Heart left ventricle (tissue), 16 donors: Measurements from ENCODE around the gene OSER1. TPM values are rescaled to one million over a fixed set of nuclear protein-coding genes. Genes with fewer than 3 reads are reported as not detected.
"Not testable (repeated sequence)": the region's sequence is repeated elsewhere in the genome, so short reads cannot be mapped to it uniquely, and the experiment has no call there.

Experiments used
- ATAC-seq, 4 donors: fragments of 200-7000 bp; cut with Tn5 transposase; one replicate each; pipeline ENCODE4 v1.9.1; 2020 to 2022; ENCODE audit warnings: moderate library complexity in 4 of 4, mild to moderate bottlenecking in 3 of 4, moderate number of reproducible peaks in 1 of 4
- DNase-seq, 5 donors: peaks; one replicate each; pipeline ENCODE4 v3.0.0-alpha.2; 2020
- H3K27ac ChIP-seq, 12 donors: fragments of 200-600 bp; sonication (generic) in 4 of 12; one replicate each; pipeline versions ENCODE4 v1.5.0 to v1.8.0; 2016 to 2022; ENCODE audit warnings: mild to moderate bottlenecking in 2 of 12
- H3K27me3 ChIP-seq, 9 donors: fragments of 200-600 bp; sonication (generic) in 2 of 9; one replicate each; pipeline versions ENCODE4 v1.5.1 to v1.8.0; 2016 to 2022; ENCODE audit warnings: mild to moderate bottlenecking in 3 of 9
- H3K36me3 ChIP-seq, 9 donors: fragments of 200-600 bp; sonication (generic) in 2 of 9; one replicate each; pipeline versions ENCODE4 v1.5.0 to v1.8.0; 2018 to 2022; ENCODE audit warnings: mild to moderate bottlenecking in 2 of 9
- H3K4me1 ChIP-seq, 12 donors: fragments of 200-600 bp; sonication (generic) in 4 of 12; one replicate each; pipeline versions ENCODE4 v1.5.0 to v1.8.0; 2016 to 2022; ENCODE audit warnings: mild to moderate bottlenecking in 3 of 12
- H3K4me3 ChIP-seq, 12 donors: fragments of 200-600 bp; sonication (generic) in 4 of 12; one replicate each; pipeline versions ENCODE4 v1.5.0 to v1.8.0; 2017 to 2022; ENCODE audit warnings: mild to moderate bottlenecking in 9 of 12, moderate library complexity in 4 of 12
- H3K9me3 ChIP-seq, 12 donors: fragments of 200-600 bp; sonication (generic) in 4 of 12; one replicate each; pipeline versions ENCODE4 v1.5.0 to v1.8.0; 2016 to 2022; ENCODE audit warnings: mild to moderate bottlenecking in 1 of 12
- POLR2A ChIP-seq, 2 donors: fragments of 450-650 bp; IDR thresholded peaks; one replicate each; pipeline ENCODE4 v1.6.1; 2017; ENCODE audit warnings: antibody characterized with exemption in 2 of 2, mild to moderate bottlenecking in 2 of 2, moderate library complexity in 2 of 2
- WGBS, 4 donors: extraction: QIAGEN DNeasy Blood & Tissue Kit in 2 of 4; methylation state at CpG; one replicate each; pipeline versions ENCODE4 v1.1.5 to v1.1.7; 2013 to 2018; 5-methylcytosine and 5-hydroxymethylcytosine counted together
- intact Hi-C, 10 donors: fragments of 100-400 bp; cut with DNase I; formaldehyde crosslinking; loops; one replicate each; pipeline versions ENCODE4 v1.11.1 to v1.14.2; 2022
- polyA plus RNA-seq, 2 donors: library from polyadenylated mRNA; stranded (reverse); fragments of 200-250 nt; gene quantifications; one replicate each; pipeline ENCODE4 v1.2.3, GENCODE V29; 2013
- total RNA-seq, 9 donors: library from RNA; depleted of rRNA in 2 of 9; stranded (reverse); fragments of >200 nt in 2 of 9; fragmentation: NEBNext Ultra II Directional in 3 of 9; extraction: Animal tissue kit (Norgen Biotek cat#: 25700) in 3 of 9; gene quantifications; one replicate each; pipeline versions ENCODE4 v1.1.0 to v1.2.4, GENCODE V29; 2016 to 2023
- TF ChIP-seq, protein P1 (sequence below), 12 donors: fragments of 200-600 bp; sonication (generic) in 4 of 12; IDR thresholded peaks; one replicate each; pipeline versions ENCODE4 v1.5.0 to v1.8.0; 2018 to 2022; ENCODE audit warnings: antibody characterized with exemption in 12 of 12, mild to moderate bottlenecking in 5 of 12
- donor health status: ischemic (EF 13 %, LVEDD 7.1; RV severe dilation, severe dysfunction).
- donor health status: healthy with polysubstance abuse.
- donor health status: DM: no; HTN: yes; CAD: no.
- donor health status: DM: no; HTN: no; CAD: no.
- donor health status: ischemic (EF 25% LVEDD 6.9; RV normal size, moderate dysfunction).
- donor health status: ischemic (EF 25% LVEDD 5.7; RV mildly dilated, moderate dysfunction).
- donor health status: healthy.
- donor health status: DM: yes; HTN: yes; CAD: no.
- donor health status: ischemic (EF 35%, LVEDD 5.7; RV mildly dilated, moderate dysfunction).
- donor health status: nonischemic (EF 11% LVEDD 7.7; RV severe dilation, severe dysfunction).
- donor health status: DM: yes; HTN: yes; CAD: no.
- donor health status: PGD.
- donor health status: ischemic (EF 29% LVEDD 5.4; RV normal size, mild dysfunction).
- donor health status: nonischemic (EF 23%, LVEDD 6.1; RV moderate dilation, normal function).

Gene OSER1
- total and polyA plus RNA-seq, 11 donors = 11.9 to 39.0 (median 34.1) TPM

- H3K4me1 ChIP-seq = peaks cover 0 to 4% (median under 1%) of the 10 kb centered on the region in 12 donors
- intact Hi-C loops = no loop called here
- H3K9me3 ChIP-seq = peaks cover 0 to 8% (median 0%) of the 10 kb centered on the region in 12 donors
- 93 to 100% (median 96%) methylated on average over 2 of the region's 2 CpGs for WGBS, 4 donors
- DNase-seq (no peak), ATAC-seq (no peak)
- H3K36me3 ChIP-seq = no peaks in the 10 kb centered on the region
- no peak for TF ChIP-seq POLR2A (IDR thresholded peaks at IDR 0.05)
- TF ChIP-seq, protein P1, sequence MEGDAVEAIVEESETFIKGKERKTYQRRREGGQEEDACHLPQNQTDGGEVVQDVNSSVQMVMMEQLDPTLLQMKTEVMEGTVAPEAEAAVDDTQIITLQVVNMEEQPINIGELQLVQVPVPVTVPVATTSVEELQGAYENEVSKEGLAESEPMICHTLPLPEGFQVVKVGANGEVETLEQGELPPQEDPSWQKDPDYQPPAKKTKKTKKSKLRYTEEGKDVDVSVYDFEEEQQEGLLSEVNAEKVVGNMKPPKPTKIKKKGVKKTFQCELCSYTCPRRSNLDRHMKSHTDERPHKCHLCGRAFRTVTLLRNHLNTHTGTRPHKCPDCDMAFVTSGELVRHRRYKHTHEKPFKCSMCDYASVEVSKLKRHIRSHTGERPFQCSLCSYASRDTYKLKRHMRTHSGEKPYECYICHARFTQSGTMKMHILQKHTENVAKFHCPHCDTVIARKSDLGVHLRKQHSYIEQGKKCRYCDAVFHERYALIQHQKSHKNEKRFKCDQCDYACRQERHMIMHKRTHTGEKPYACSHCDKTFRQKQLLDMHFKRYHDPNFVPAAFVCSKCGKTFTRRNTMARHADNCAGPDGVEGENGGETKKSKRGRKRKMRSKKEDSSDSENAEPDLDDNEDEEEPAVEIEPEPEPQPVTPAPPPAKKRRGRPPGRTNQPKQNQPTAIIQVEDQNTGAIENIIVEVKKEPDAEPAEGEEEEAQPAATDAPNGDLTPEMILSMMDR (IDR thresholded peaks at IDR 0.05) = no peak
- peaks cover 0 to 3% (median 0%) of the 10 kb centered on the region in 9 donors for H3K27me3 ChIP-seq
- H3K27ac ChIP-seq = no peak overlapping the region
- no peak overlapping the region for H3K4me3 ChIP-seq
Observed at GRCh38 chr20:44241796-44242195, 31.2 kb upstream of the OSER1 start.

GRCh38 chr20:44236840-44237239, 26.3 kb upstream of the OSER1 start:
- ATAC-seq, H3K27ac ChIP-seq, H3K27me3 ChIP-seq, intact Hi-C loops, H3K9me3 ChIP-seq, H3K4me1 ChIP-seq, H3K36me3 ChIP-seq, DNase-seq, H3K4me3 ChIP-seq: not testable (repeated sequence)
- 75 to 91% (median 84%) methylated on average over 2 of the region's 2 CpGs for WGBS, 4 donors

- 93 to 99% (median 94%) methylated on average over 2 of the region's 2 CpGs for WGBS, 4 donors
- Histone ChIP-seq H3K4me1 (no peaks in the 10 kb centered on the region), H3K27ac (no peak overlapping the region), H3K9me3 (peaks cover 0 to 8% (median 0%) of the 10 kb centered on the region in 12 donors), H3K36me3 (no peaks in the 10 kb centered on the region), H3K4me3 (no peak overlapping the region), H3K27me3 (no peaks in the 10 kb centered on the region)
- DNase-seq (no peak), ATAC-seq (no peak)
- intact Hi-C loops = no loop called here
- TF ChIP-seq POLR2A (IDR thresholded peaks at IDR 0.05) = no peak
- TF ChIP-seq, protein P1 (IDR thresholded peaks at IDR 0.05) = no peak
Observed at GRCh38 chr20:44235702-44236101, 25.1 kb upstream of the OSER1 start.

DNA sequence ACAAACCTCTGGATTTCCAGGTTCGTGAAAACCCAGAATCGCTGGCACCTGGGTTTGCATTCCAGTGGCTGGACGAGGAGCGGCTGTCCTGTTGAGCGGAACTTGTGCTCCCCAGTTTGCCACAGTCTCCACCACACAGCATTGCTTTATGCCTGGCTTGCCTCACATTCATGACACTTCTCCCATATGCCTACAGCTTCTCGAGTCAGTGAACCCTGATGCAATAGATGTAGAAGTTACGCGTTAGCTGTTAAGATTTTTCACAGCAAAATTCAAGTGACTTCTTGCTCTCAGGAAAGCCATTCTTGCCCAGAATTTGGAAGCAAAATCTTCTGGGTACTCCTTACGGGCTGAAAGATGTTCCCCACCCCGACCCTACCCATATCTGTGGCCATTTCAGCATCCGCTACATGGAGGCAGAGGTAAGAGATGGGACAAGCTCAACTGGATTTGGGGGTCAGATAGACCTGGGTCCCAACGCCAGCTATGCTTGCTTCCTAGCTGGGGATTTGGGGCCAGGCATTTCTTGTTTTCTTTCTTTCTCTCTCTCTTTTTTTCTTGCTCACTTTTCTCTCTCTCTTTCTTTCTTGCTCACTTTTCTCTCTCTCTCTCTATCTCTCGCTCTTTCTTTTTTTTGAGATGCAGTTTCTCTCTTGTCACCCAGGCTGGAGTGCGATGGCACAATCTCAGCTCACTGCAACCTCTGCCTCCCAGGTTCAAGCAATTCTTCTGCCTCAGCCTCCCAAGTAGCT, 24.2 kb upstream of the OSER1 start:
- no peaks in the 10 kb centered on the region for H3K27me3 ChIP-seq
- no peaks in the 10 kb centered on the region for H3K4me1 ChIP-seq
- H3K9me3 ChIP-seq = peaks cover 0 to 8% (median 0%) of the 10 kb centered on the region in 12 donors
- H3K36me3 ChIP-seq = no peaks in the 10 kb centered on the region
- TF ChIP-seq, protein P1 (IDR thresholded peaks at IDR 0.05) = no peak
- TF ChIP-seq POLR2A (IDR thresholded peaks at IDR 0.05) = no peak
- ATAC-seq (no peak), DNase-seq (no peak)
- no peak overlapping the region for H3K4me3 ChIP-seq
- 89 to 97% (median 92%) methylated on average over 14 of the region's 14 CpGs for WGBS, 4 donors
- no peak overlapping the region for H3K27ac ChIP-seq
- intact Hi-C loops = no loop called here
